ENCODE results near the gene ASF1B.
A peak's percentile ranks its signal among the peaks of the same experiment; 100 is the strongest.

DNA sequence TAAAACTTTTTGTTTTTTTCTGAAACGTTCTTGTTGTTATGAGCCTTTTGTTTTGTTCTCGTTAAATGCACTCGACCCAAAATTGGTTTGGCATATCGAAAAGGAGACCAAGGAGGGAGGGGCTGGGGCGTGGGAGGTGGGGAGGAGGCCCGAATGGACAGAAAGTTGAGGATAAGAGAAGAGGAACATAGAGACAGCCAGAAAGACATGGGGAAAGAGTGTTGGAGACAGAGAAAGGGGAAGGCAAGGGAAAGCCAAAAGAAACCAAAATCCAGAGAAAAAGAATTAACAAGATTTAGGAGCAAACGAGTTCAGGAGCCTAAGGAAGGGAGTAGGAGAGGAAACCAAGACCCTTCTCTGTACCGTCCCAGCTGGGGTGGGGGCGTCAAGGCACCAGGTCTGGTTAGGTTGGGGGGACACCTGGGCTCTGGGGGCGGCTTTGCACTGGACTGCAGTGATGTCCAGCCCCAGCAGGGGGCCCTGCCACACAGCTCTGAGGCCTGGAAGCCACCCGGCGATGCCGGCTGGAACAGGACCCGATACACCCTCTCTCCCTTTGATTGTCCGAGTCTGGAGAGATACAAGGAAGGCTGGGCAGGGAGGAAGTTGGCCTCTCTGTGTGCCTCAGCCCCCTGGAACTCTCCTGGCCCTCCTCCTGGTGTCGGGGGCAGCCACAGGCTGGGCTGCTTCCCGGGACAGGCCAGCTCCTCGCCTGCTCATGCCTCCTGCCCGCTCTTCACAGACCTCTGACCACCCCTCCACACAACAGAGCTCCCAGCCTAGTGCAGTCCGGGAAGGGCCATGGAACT is 11.6 kb upstream of the ASF1B start:
- TF ChIP-seq EZH2phosphoT487 (IDR thresholded peaks at IDR 0.05) = no peak
- TF ChIP-seq, protein P1, sequence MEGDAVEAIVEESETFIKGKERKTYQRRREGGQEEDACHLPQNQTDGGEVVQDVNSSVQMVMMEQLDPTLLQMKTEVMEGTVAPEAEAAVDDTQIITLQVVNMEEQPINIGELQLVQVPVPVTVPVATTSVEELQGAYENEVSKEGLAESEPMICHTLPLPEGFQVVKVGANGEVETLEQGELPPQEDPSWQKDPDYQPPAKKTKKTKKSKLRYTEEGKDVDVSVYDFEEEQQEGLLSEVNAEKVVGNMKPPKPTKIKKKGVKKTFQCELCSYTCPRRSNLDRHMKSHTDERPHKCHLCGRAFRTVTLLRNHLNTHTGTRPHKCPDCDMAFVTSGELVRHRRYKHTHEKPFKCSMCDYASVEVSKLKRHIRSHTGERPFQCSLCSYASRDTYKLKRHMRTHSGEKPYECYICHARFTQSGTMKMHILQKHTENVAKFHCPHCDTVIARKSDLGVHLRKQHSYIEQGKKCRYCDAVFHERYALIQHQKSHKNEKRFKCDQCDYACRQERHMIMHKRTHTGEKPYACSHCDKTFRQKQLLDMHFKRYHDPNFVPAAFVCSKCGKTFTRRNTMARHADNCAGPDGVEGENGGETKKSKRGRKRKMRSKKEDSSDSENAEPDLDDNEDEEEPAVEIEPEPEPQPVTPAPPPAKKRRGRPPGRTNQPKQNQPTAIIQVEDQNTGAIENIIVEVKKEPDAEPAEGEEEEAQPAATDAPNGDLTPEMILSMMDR (IDR thresholded peaks at IDR 0.05) = peak; percentile 65
